ENCODE results near the gene TMEM139. TPM values are rescaled to one million over a fixed set of nuclear protein-coding genes. Genes with fewer than 3 reads are reported as not detected.

Gene TMEM139
- total and polyA plus RNA-seq, 3 donors from 2014 or later = 1.1 to 5.3 (median 2.2) TPM

- no peaks in the 10 kb centered on the region for H3K4me1 ChIP-seq
- H3K4me3 ChIP-seq = no peak overlapping the region
- intact Hi-C loops (cut with DNase I; ENCODE audit: low total_unique reads) = no loop called here
- H3K9me3 ChIP-seq = no peaks in the 10 kb centered on the region
- H3K27ac ChIP-seq = no peak overlapping the region
- 65 to 73% methylated on average over 7 of the region's 7 CpGs for whole genome bisulfite sequencing, 2 donors
- no peak for TF ChIP-seq POLR2A (IDR thresholded peaks at IDR 0.05)
- TF ChIP-seq, protein P1, sequence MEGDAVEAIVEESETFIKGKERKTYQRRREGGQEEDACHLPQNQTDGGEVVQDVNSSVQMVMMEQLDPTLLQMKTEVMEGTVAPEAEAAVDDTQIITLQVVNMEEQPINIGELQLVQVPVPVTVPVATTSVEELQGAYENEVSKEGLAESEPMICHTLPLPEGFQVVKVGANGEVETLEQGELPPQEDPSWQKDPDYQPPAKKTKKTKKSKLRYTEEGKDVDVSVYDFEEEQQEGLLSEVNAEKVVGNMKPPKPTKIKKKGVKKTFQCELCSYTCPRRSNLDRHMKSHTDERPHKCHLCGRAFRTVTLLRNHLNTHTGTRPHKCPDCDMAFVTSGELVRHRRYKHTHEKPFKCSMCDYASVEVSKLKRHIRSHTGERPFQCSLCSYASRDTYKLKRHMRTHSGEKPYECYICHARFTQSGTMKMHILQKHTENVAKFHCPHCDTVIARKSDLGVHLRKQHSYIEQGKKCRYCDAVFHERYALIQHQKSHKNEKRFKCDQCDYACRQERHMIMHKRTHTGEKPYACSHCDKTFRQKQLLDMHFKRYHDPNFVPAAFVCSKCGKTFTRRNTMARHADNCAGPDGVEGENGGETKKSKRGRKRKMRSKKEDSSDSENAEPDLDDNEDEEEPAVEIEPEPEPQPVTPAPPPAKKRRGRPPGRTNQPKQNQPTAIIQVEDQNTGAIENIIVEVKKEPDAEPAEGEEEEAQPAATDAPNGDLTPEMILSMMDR (IDR thresholded peaks at IDR 0.05) = no peak
- no peak for DNase-seq
- no peaks in the 10 kb centered on the region for H3K36me3 ChIP-seq (ENCODE audit: low read depth, missing control alignments)
- no peaks in the 10 kb centered on the region for H3K27me3 ChIP-seq
Observed at GRCh38 chr7:143243111-143243510, 41.6 kb upstream of the TMEM139 start.

- Histone ChIP-seq H3K9me3 (no peaks in the 10 kb centered on the region), H3K27me3 (no peaks in the 10 kb centered on the region), H3K27ac (no peak overlapping the region), H3K4me1 (no peaks in the 10 kb centered on the region), H3K4me3 (no peak overlapping the region), H3K36me3 (ENCODE audit: low read depth, missing control alignments) (no peaks in the 10 kb centered on the region)
- TF ChIP-seq, protein P1 (IDR thresholded peaks at IDR 0.05) = no peak
- no peak for TF ChIP-seq POLR2A (IDR thresholded peaks at IDR 0.05)
- 68 to 74% methylated on average over 3 of the region's 3 CpGs for WGBS, 2 donors
- intact Hi-C loops (cut with DNase I; ENCODE audit: low total_unique reads) = no loop called here
- no peak for DNase-seq
Observed at GRCh38 chr7:143243614-143244013, 41.1 kb upstream of the TMEM139 start.

- Histone ChIP-seq H3K4me3 (no peak overlapping the region), H3K27me3 (no peaks in the 10 kb centered on the region), H3K4me1 (no peaks in the 10 kb centered on the region), H3K27ac (no peak overlapping the region), H3K36me3 (ENCODE audit: low read depth, missing control alignments) (no peaks in the 10 kb centered on the region), H3K9me3 (no peaks in the 10 kb centered on the region)
- intact Hi-C loops (cut with DNase I; ENCODE audit: low total_unique reads) = no loop called here
- no peak for TF ChIP-seq POLR2A (IDR thresholded peaks at IDR 0.05)
- TF ChIP-seq, protein P1 (IDR thresholded peaks at IDR 0.05) = no peak
- 63 to 69% methylated on average over 1 of the region's 1 CpG for WGBS, 2 donors
- DNase-seq = no peak
Observed at GRCh38 chr7:143244321-143244720, 40.4 kb upstream of the TMEM139 start.

DNA sequence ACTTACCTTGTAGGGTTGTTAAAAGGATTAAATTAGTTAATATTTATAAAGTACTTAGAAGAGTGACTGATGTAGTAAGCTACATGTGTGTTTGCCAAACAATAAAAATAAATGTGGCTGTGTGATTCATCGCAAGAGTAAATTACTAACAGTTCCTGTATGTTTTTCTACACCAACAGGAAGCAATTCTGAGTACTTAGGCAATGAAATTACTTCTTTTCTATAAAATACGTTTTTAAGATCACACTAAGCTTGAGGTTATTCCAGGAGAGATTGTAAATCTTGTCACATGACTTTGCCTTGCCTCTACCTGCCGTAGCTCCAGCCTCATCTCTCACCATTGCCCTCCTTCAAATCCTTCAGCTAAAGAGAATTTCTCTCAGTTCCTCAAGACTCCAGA is 39.6 kb upstream of the TMEM139 start:
- H3K27ac ChIP-seq = no peak overlapping the region
- H3K9me3 ChIP-seq = no peaks in the 10 kb centered on the region
- H3K27me3 ChIP-seq = no peaks in the 10 kb centered on the region
- no peaks in the 10 kb centered on the region for H3K36me3 ChIP-seq (ENCODE audit: low read depth, missing control alignments)
- no peak overlapping the region for H3K4me3 ChIP-seq
- TF ChIP-seq, protein P1 (IDR thresholded peaks at IDR 0.05) = no peak
- TF ChIP-seq POLR2A (IDR thresholded peaks at IDR 0.05) = no peak
- WGBS, 2 donors = 68 to 79% methylated on average over 3 of the region's 3 CpGs
- intact Hi-C loops (cut with DNase I; ENCODE audit: low total_unique reads) = no loop called here
- H3K4me1 ChIP-seq = no peaks in the 10 kb centered on the region
- no peak for DNase-seq

DNA sequence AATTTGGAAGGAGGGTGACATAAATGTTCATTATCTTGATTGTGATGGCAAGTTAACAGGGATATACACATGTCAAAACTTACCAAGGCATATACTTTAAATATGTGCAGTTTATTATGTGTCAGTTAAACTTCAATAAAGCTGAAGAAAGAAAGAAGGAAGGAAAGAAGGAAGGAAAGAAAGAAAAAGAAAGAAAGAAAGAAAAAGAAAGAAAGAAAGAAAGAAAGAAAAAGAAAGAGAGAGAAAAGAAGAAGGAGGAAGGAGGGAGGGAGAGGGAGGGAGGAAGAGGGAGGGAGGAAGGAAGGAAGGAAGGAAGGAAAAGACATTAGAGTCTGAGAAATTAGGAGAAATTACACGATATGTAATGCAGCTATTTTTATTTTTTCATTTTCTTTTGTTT is 37.4 kb upstream of the TMEM139 start:
- H3K4me3 ChIP-seq = no peak overlapping the region
- intact Hi-C loops (cut with DNase I; ENCODE audit: low total_unique reads) = no loop called here
- H3K4me1 ChIP-seq = no peaks in the 10 kb centered on the region
- 71 to 81% methylated on average over 1 of the region's 1 CpG for WGBS, 2 donors
- H3K9me3 ChIP-seq = no peaks in the 10 kb centered on the region
- no peaks in the 10 kb centered on the region for H3K27me3 ChIP-seq
- H3K36me3 ChIP-seq (ENCODE audit: low read depth, missing control alignments) = no peaks in the 10 kb centered on the region
- DNase-seq = no peak
- TF ChIP-seq POLR2A (IDR thresholded peaks at IDR 0.05) = no peak
- TF ChIP-seq, protein P1 (IDR thresholded peaks at IDR 0.05) = no peak
- no peak overlapping the region for H3K27ac ChIP-seq

All from testis (tissue), 3 donors.